ES-I3 (cell line): Measurements from ENCODE around the gene MYL12B.

Source experiments
- H3K36me3 ChIP-seq: 2 replicates; pipeline ENCODE4 v1.6.1; 2013; ENCODE audit warnings: mild to moderate bottlenecking, low read length, control low read depth, moderate library complexity; ENCODE audit not compliant: insufficient read depth
- H3K4me1 ChIP-seq: 2 replicates; pipeline ENCODE4 v1.6.1; 2013; ENCODE audit warnings: mild to moderate bottlenecking, control low read depth, low read length; ENCODE audit not compliant: insufficient read depth
- H3K9ac ChIP-seq: 2 replicates; pipeline ENCODE4 v1.6.1; 2013; ENCODE audit warnings: low read depth, mild to moderate bottlenecking, low read length, moderate library complexity
- H3K9me3 ChIP-seq: 2 replicates; pipeline ENCODE4 v1.6.1; 2013; ENCODE audit warnings: mild to moderate bottlenecking, low read length, moderate library complexity; ENCODE audit not compliant: control insufficient read depth, insufficient read depth

Gene MYL12B

DNA sequence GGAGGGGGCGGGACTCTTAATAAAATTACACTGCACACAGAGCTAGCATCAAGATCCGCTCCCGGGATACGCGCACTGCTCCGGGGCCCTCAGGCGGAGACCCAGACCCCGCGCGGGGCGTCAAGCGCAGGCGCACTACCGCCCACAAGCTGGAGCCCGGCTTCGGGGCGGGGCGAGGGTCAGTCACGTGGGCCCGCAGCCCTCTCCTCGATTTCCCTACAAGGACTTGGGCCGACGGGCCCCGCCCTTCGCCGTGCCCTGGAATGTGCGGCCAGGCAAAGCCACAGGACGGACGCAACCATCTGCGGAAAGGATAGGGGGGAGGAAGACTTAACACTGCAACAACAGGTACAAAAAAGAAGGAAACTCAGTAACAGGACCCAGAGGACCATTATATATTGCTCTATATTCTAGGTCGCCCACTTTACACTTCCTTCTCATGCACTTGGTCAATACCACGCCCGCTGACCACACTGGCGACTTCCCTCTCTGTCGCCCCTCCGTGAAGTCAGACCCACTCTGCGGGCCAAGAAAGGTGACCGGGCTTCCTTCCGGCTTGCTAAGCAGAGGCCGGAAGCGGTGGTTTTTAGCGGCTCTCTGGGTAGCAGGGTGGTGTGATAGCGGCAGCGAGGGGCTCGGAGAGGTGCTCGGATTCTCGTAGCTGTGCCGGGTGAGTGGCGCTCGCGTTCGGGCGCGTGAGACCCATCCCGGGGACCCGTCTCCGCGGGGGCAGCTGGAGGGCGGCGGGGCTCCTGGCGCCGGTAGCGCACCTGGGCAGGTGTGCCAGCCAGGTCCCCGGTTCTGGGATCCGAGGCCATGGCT is 14.5 kb upstream of the MYL12B start, which contains the start of gene MYL12A:
Gene MYL12A (plus strand): TSS at position 562 of the 822 bp plus-strand sequence. CDS start 5,447 bp downstream, outside the sequence.
- Histone ChIP-seq H3K9ac (peak within 1 kb of the TSS; percentile 68), H3K4me1 (peaks cover 8% of the 10 kb centered on the region; the same call in 1 of the 2 replicates), H3K9me3 (no peaks in the 10 kb centered on the region)

DNA sequence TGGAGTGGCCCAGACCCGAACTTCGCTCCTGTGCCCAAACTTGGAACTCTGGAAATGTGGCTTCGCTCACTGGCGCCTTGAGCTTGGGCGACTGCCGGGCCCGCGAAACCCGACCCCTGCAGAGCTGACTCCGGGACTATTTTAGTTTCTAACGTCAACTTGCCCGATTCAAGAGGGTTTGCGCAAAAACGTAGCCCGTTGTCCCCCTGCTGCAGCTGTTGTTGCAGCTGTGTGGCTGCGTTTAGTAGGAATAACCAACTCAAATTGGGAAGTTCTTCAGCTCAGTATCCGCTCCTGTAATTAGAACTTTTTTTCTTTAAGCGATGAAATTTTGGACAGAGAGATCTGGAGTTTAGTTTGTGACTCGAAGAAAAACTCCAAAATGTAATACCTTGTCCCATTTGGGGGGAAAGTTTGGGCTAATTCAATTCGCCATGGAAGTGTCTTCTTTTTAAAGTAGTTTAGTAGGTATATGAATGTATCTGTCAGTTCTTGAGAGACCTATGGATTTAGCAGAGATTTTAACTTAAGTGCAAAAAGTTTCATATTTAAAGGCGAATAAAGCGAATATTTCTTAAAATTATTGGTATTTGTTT is 13.8 kb upstream of the MYL12B start:
- H3K9ac ChIP-seq: peak overlapping the region; percentile 64
- peaks cover 13% of the 10 kb centered on the region for H3K36me3 ChIP-seq
- no peaks in the 10 kb centered on the region for H3K9me3 ChIP-seq
- H3K4me1 ChIP-seq: peaks cover 8% of the 10 kb centered on the region; the same call in 1 of the 2 replicates

More for the DNA sequence above, 14.5 kb upstream of the MYL12B start, which contains the start of gene MYL12A:
- peaks cover 9% of the 10 kb centered on the region for H3K36me3 ChIP-seq

GRCh38 chr18:3248658-3249359 is 13.1 kb upstream of the MYL12B start:
- no peaks in the 10 kb centered on the region for H3K9me3 ChIP-seq

DNA sequence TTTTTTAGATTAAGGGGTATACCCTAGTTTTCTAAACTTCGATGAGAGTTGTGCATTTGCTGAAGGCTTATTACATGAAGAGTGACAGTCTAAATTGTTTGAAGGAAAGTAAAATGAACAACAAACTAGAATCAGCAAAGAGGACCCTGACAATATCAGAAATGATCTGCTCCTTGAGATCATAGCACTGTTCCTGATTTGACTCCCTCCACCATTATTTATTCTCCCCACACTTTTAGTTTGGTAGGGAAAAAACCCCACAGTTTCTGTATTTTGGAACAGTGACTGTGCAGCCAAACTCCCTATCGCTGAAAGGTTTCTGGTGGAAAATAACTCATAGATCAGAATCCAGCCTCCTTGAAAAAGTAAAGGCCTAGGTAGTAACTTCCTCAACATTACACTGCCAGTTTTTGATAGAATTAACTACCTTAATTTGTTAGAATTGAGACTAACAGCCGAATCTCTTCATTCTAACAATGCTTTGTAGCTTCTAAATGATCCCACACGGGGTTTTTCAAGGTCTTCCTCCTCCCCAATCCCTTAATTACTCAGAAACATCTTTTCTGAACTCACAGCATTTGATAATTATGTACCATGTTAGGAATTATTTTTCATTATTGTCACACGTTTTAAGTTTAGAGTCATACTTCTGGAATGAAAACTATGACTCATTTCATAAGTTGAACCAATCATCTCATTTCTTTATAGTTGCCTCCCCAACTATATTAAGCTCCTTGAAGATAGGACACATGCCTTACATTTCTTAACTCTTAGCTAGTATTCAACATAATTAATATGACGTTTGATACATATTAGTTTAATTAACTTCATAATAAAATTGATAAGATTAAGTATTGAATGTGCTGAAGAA is 11.5 kb upstream of the MYL12B start:
- Histone ChIP-seq H3K36me3 (peaks cover 33% of the 10 kb centered on the region), H3K4me1 (peaks cover 12% of the 10 kb centered on the region; the same call in 1 of the 2 replicates), H3K9me3 (no peaks in the 10 kb centered on the region), H3K9ac (no peak overlapping the region)

More at GRCh38 chr18:3248658-3249359, 13.1 kb upstream of the MYL12B start:
- H3K9ac ChIP-seq: peak overlapping the region; percentile 64
- H3K36me3 ChIP-seq: peaks cover 19% of the 10 kb centered on the region
- H3K4me1 ChIP-seq: peaks cover 8% of the 10 kb centered on the region; the same call in 1 of the 2 replicates

- peaks cover 15% of the 10 kb centered on the region; the same call in 1 of the 2 replicates for H3K4me1 ChIP-seq
- no peaks in the 10 kb centered on the region for H3K9me3 ChIP-seq
- no peak overlapping the region for H3K9ac ChIP-seq
- peaks cover 37% of the 10 kb centered on the region for H3K36me3 ChIP-seq
These were observed 10.5 kb upstream of the MYL12B start for GRCh38 chr18:3251249-3251962.

GRCh38 chr18:3251963-3252277 is 10.0 kb upstream of the MYL12B start:
- Histone ChIP-seq H3K36me3 (peaks cover 40% of the 10 kb centered on the region), H3K9me3 (no peaks in the 10 kb centered on the region), H3K9ac (no peak overlapping the region), H3K4me1 (peaks cover 15% of the 10 kb centered on the region)

- peaks cover 15% of the 10 kb centered on the region for H3K4me1 ChIP-seq
- no peak overlapping the region for H3K9ac ChIP-seq
- H3K36me3 ChIP-seq: peaks cover 40% of the 10 kb centered on the region
- H3K9me3 ChIP-seq: no peaks in the 10 kb centered on the region
These were observed 9.1 kb upstream of the MYL12B start for GRCh38 chr18:3252843-3253242.

- peaks cover 36% of the 10 kb centered on the region for H3K36me3 ChIP-seq
- H3K4me1 ChIP-seq: peaks cover 15% of the 10 kb centered on the region
- H3K9me3 ChIP-seq: no peaks in the 10 kb centered on the region
- H3K9ac ChIP-seq: no peak overlapping the region
These were observed 7.2 kb upstream of the MYL12B start for GRCh38 chr18:3254725-3255124.

GRCh38 chr18:3255611-3256165 is 6.2 kb upstream of the MYL12B start:
- Histone ChIP-seq H3K9me3 (no peaks in the 10 kb centered on the region), H3K4me1 (peaks cover 10% of the 10 kb centered on the region), H3K9ac (no peak overlapping the region), H3K36me3 (peaks cover 31% of the 10 kb centered on the region)

DNA sequence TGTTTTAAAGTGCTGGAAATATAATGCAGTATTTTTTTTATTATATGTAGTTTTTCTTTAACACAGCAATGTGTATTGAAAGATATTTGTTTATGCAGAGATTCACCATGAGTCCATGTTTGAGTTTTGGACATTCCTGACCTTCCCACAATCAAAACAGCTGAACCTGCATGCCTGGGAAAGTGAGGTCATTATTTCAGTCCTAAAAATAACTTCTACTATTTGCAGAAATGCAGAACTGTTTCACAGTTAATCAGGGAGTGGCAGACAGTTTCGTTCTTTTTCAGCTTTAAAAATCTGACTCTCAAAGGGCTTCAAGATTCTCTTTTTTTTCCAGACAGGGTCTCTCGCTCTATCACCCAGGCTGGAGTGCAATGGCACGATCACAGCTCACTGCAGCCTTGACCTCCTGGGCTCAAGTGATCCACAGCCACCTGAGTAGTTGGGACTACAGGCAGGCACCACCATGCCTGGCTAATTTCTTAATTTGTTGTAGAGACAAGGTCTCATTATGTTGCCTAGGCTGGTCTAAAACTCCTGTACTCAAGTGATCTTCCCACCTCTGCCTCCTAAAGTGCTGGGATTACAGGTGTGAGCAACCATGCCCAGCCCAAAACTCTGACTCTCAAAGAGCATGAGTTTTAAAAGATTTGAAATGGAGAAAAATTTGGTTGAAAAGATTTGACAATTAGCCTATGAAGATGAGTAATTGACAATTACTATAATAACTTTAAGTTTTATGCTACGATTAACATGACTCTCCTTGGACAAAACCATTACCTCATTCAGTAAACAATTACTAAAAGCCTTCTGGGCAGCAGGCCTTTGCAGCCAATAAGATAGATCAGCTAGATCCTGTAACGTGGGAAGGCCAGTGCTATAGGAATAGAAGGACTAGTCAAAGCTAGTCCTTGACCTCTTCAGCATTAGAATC is 5.0 kb upstream of the MYL12B start:
- no peaks in the 10 kb centered on the region for H3K9me3 ChIP-seq
- peaks cover 7% of the 10 kb centered on the region for H3K4me1 ChIP-seq
- H3K9ac ChIP-seq: no peak overlapping the region
- H3K36me3 ChIP-seq: peaks cover 31% of the 10 kb centered on the region

GRCh38 chr18:3257627-3258120 is 4.3 kb upstream of the MYL12B start:
- Histone ChIP-seq H3K36me3 (peaks cover 31% of the 10 kb centered on the region), H3K9me3 (no peaks in the 10 kb centered on the region), H3K9ac (no peak overlapping the region), H3K4me1 (peaks cover 7% of the 10 kb centered on the region)

- Histone ChIP-seq H3K4me1 (peaks cover 11% of the 10 kb centered on the region), H3K9ac (peak overlapping the region; percentile 75), H3K9me3 (no peaks in the 10 kb centered on the region), H3K36me3 (peaks cover 3% of the 10 kb centered on the region; the same call in 1 of the 2 replicates)
These were observed 949 bp upstream of the MYL12B start for GRCh38 chr18:3260995-3261372.
